OCI-LY3 (cell line): Measurements from ENCODE around the gene TSPYL6.

Source experiments
- EZH2phosphoT487 ChIP-seq: fragments of 200-600 bp; shearing (Covaris generic); IDR thresholded peaks from 2 replicates; pipeline ENCODE4 v1.6.1; 2018; ENCODE audit warnings: antibody characterized with exemption, mixed run types, low read depth
- TF ChIP-seq, protein P1 (sequence below): fragments of 200-600, 300-600 bp; sonication (generic); IDR thresholded peaks from 2 replicates; pipeline ENCODE4 v1.5.1; 2014; ENCODE audit warnings: antibody characterized with exemption, low read length, low read depth

DNA sequence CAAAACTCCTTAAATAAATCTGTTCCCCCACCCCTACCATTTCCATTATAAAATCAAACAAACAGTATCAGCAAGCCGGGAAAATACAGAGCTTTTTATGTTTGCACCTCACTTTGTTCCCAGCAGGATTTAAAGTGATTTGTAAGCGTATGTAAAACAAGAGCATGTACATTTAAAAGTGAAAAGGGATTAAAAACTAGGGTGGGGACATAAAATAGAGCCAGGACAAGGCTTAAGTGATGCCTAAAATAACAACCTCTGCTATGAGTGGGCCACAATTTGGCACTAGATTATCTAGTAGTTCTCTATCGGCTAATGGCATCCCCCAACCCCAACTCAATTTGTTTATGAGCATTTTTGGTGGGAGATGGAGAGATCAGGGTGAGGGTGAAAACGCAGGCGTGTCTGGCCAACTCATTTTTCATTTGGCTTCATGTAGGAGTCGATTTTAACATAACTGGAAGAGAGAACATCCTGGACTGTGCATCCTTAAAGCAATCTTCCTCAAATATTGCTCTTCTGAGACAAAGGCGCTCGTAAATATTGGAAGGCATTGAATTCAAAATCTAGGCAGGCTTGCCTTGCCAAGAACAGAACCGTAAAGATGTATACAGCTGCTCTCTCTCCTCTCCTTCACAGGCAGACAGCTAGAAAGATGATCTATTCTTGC lies 34.5 kb upstream of the TSPYL6 start:
- TF ChIP-seq, protein P1, sequence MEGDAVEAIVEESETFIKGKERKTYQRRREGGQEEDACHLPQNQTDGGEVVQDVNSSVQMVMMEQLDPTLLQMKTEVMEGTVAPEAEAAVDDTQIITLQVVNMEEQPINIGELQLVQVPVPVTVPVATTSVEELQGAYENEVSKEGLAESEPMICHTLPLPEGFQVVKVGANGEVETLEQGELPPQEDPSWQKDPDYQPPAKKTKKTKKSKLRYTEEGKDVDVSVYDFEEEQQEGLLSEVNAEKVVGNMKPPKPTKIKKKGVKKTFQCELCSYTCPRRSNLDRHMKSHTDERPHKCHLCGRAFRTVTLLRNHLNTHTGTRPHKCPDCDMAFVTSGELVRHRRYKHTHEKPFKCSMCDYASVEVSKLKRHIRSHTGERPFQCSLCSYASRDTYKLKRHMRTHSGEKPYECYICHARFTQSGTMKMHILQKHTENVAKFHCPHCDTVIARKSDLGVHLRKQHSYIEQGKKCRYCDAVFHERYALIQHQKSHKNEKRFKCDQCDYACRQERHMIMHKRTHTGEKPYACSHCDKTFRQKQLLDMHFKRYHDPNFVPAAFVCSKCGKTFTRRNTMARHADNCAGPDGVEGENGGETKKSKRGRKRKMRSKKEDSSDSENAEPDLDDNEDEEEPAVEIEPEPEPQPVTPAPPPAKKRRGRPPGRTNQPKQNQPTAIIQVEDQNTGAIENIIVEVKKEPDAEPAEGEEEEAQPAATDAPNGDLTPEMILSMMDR: no peak
- TF ChIP-seq EZH2phosphoT487: no peak
